PC-3 (cell line): Measurements from ENCODE around the gene ZFP64.

Experiments used
- CTCF ChIP-seq: fragments of 300-600 bp; sonication (generic); conservative IDR thresholded peaks from 2 replicates; pipeline ENCODE4 v1.5.1; 2017; ENCODE audit warnings: antibody characterized with exemption, low read depth, mild to moderate bottlenecking, low read length
- EZH2phosphoT487 ChIP-seq: fragments of 300-600 bp; sonication (generic); IDR thresholded peaks from 2 replicates; pipeline ENCODE4 v1.6.1; 2018; ENCODE audit warnings: mild to moderate bottlenecking, antibody characterized with exemption, low read length, borderline replicate concordance

GRCh38 chr20:52240802-52241201 is 49.2 kb upstream of the ZFP64 start:
- no peak for TF ChIP-seq CTCF
- no peak for TF ChIP-seq EZH2phosphoT487
